ENCODE data around the gene DAAM2.

The DAAM2 gene

GRCh38 chr6:39859025-39859424, 66.8 kb downstream of the DAAM2 start:
- Mint-ChIP-seq H3K9me3 (no peaks in the 10 kb centered on the region), H3K4me1 (ENCODE audit: low read depth) (no peaks in the 10 kb centered on the region), H3K27ac (no peak overlapping the region), H3K36me3 (ENCODE audit: low read depth) (no peaks in the 10 kb centered on the region), H3K4me3 (no peak overlapping the region), H3K27me3 (peaks cover 18% of the 10 kb centered on the region)
- no peak for DNase-seq

- DNase-seq = no peak
- no peaks in the 10 kb centered on the region for H3K4me1 Mint-ChIP-seq (ENCODE audit: low read depth)
- no peaks in the 10 kb centered on the region for H3K9me3 Mint-ChIP-seq
- no peaks in the 10 kb centered on the region for H3K36me3 Mint-ChIP-seq (ENCODE audit: low read depth)
- peaks cover 24% of the 10 kb centered on the region for H3K27me3 Mint-ChIP-seq
- no peak overlapping the region for H3K27ac Mint-ChIP-seq
- no peak overlapping the region for H3K4me3 Mint-ChIP-seq
Observed at GRCh38 chr6:39861663-39862062, 69.5 kb downstream of the DAAM2 start.

- peak; percentile 61 for DNase-seq
- H3K9me3 Mint-ChIP-seq = no peaks in the 10 kb centered on the region
- peaks cover 10% of the 10 kb centered on the region for H3K27me3 Mint-ChIP-seq
- H3K4me1 Mint-ChIP-seq (ENCODE audit: low read depth) = no peaks in the 10 kb centered on the region
- H3K4me3 Mint-ChIP-seq = no peak overlapping the region
- no peaks in the 10 kb centered on the region for H3K36me3 Mint-ChIP-seq (ENCODE audit: low read depth)
- no peak overlapping the region for H3K27ac Mint-ChIP-seq
Observed at GRCh38 chr6:39865011-39865888, 73.1 kb downstream of the DAAM2 start.

- H3K9me3 Mint-ChIP-seq = no peaks in the 10 kb centered on the region
- H3K4me3 Mint-ChIP-seq = no peak overlapping the region
- H3K27ac Mint-ChIP-seq = no peak overlapping the region
- H3K4me1 Mint-ChIP-seq (ENCODE audit: low read depth) = no peaks in the 10 kb centered on the region
- peaks cover 10% of the 10 kb centered on the region for H3K27me3 Mint-ChIP-seq
- H3K36me3 Mint-ChIP-seq (ENCODE audit: low read depth) = no peaks in the 10 kb centered on the region
- no peak for DNase-seq
Observed at GRCh38 chr6:39867592-39867991, 75.4 kb downstream of the DAAM2 start.

GRCh38 chr6:39870950-39871349, 78.8 kb downstream of the DAAM2 start:
- H3K4me1 Mint-ChIP-seq (ENCODE audit: low read depth) = no peaks in the 10 kb centered on the region
- peaks cover 5% of the 10 kb centered on the region for H3K27me3 Mint-ChIP-seq
- no peak overlapping the region for H3K4me3 Mint-ChIP-seq
- H3K36me3 Mint-ChIP-seq (ENCODE audit: low read depth) = no peaks in the 10 kb centered on the region
- no peak overlapping the region for H3K27ac Mint-ChIP-seq
- no peak for DNase-seq
- H3K9me3 Mint-ChIP-seq = no peaks in the 10 kb centered on the region

GRCh38 chr6:39873439-39873838, 81.3 kb downstream of the DAAM2 start:
- Mint-ChIP-seq H3K36me3 (ENCODE audit: low read depth) (no peaks in the 10 kb centered on the region), H3K4me1 (ENCODE audit: low read depth) (no peaks in the 10 kb centered on the region), H3K27ac (no peak overlapping the region), H3K9me3 (no peaks in the 10 kb centered on the region), H3K27me3 (peaks cover 5% of the 10 kb centered on the region), H3K4me3 (no peak overlapping the region)
- DNase-seq = no peak

- H3K36me3 Mint-ChIP-seq (ENCODE audit: low read depth) = no peaks in the 10 kb centered on the region
- no peak overlapping the region for H3K27ac Mint-ChIP-seq
- no peaks in the 10 kb centered on the region for H3K4me1 Mint-ChIP-seq (ENCODE audit: low read depth)
- H3K4me3 Mint-ChIP-seq = no peak overlapping the region
- H3K27me3 Mint-ChIP-seq = peaks cover 5% of the 10 kb centered on the region
- no peak for DNase-seq
- no peaks in the 10 kb centered on the region for H3K9me3 Mint-ChIP-seq
Observed at GRCh38 chr6:39876111-39876510, 83.9 kb downstream of the DAAM2 start.

GRCh38 chr6:39876826-39877225, 84.7 kb downstream of the DAAM2 start:
- H3K9me3 Mint-ChIP-seq = no peaks in the 10 kb centered on the region
- no peak for DNase-seq
- no peak overlapping the region for H3K27ac Mint-ChIP-seq
- no peak overlapping the region for H3K4me3 Mint-ChIP-seq
- no peaks in the 10 kb centered on the region for H3K4me1 Mint-ChIP-seq (ENCODE audit: low read depth)
- H3K36me3 Mint-ChIP-seq (ENCODE audit: low read depth) = no peaks in the 10 kb centered on the region
- peaks cover 5% of the 10 kb centered on the region for H3K27me3 Mint-ChIP-seq

- Mint-ChIP-seq H3K4me1 (ENCODE audit: low read depth) (no peaks in the 10 kb centered on the region), H3K36me3 (ENCODE audit: low read depth) (no peaks in the 10 kb centered on the region), H3K4me3 (no peak overlapping the region), H3K27ac (no peak overlapping the region), H3K27me3 (peaks cover 5% of the 10 kb centered on the region), H3K9me3 (no peaks in the 10 kb centered on the region)
- DNase-seq = no peak
Observed at GRCh38 chr6:39879535-39879934, 87.4 kb downstream of the DAAM2 start.

- Mint-ChIP-seq H3K27ac (no peak overlapping the region), H3K4me1 (ENCODE audit: low read depth) (no peaks in the 10 kb centered on the region), H3K4me3 (no peak overlapping the region), H3K36me3 (ENCODE audit: low read depth) (no peaks in the 10 kb centered on the region), H3K27me3 (peaks cover 2% of the 10 kb centered on the region), H3K9me3 (no peaks in the 10 kb centered on the region)
- no peak for DNase-seq
Observed at GRCh38 chr6:39880594-39880993, 88.4 kb downstream of the DAAM2 start.

- H3K9me3 Mint-ChIP-seq = no peaks in the 10 kb centered on the region
- H3K27ac Mint-ChIP-seq = no peak overlapping the region
- H3K27me3 Mint-ChIP-seq = no peaks in the 10 kb centered on the region
- no peak overlapping the region for H3K4me3 Mint-ChIP-seq
- no peaks in the 10 kb centered on the region for H3K4me1 Mint-ChIP-seq (ENCODE audit: low read depth)
- H3K36me3 Mint-ChIP-seq (ENCODE audit: low read depth) = no peaks in the 10 kb centered on the region
- no peak for DNase-seq
Observed at GRCh38 chr6:39881851-39882530, 89.8 kb downstream of the DAAM2 start.

GRCh38 chr6:39882531-39882899, 90.3 kb downstream of the DAAM2 start:
- Mint-ChIP-seq H3K27me3 (no peaks in the 10 kb centered on the region), H3K27ac (no peak overlapping the region), H3K9me3 (no peaks in the 10 kb centered on the region), H3K36me3 (ENCODE audit: low read depth) (no peaks in the 10 kb centered on the region), H3K4me3 (no peak overlapping the region), H3K4me1 (ENCODE audit: low read depth) (no peaks in the 10 kb centered on the region)
- no peak for DNase-seq

GRCh38 chr6:39884696-39885095, 92.5 kb downstream of the DAAM2 start:
- Mint-ChIP-seq H3K27me3 (peaks cover 10% of the 10 kb centered on the region), H3K36me3 (ENCODE audit: low read depth) (no peaks in the 10 kb centered on the region), H3K27ac (no peak overlapping the region), H3K4me1 (ENCODE audit: low read depth) (no peaks in the 10 kb centered on the region), H3K4me3 (no peak overlapping the region), H3K9me3 (no peaks in the 10 kb centered on the region)
- DNase-seq = no peak

GRCh38 chr6:39885691-39886090, 93.5 kb downstream of the DAAM2 start:
- no peaks in the 10 kb centered on the region for H3K4me1 Mint-ChIP-seq (ENCODE audit: low read depth)
- no peak overlapping the region for H3K4me3 Mint-ChIP-seq
- no peak overlapping the region for H3K27ac Mint-ChIP-seq
- peaks cover 10% of the 10 kb centered on the region for H3K27me3 Mint-ChIP-seq
- no peaks in the 10 kb centered on the region for H3K36me3 Mint-ChIP-seq (ENCODE audit: low read depth)
- no peak for DNase-seq
- no peaks in the 10 kb centered on the region for H3K9me3 Mint-ChIP-seq

- no peak overlapping the region for H3K4me3 Mint-ChIP-seq
- no peak overlapping the region for H3K27ac Mint-ChIP-seq
- H3K4me1 Mint-ChIP-seq (ENCODE audit: low read depth) = no peaks in the 10 kb centered on the region
- H3K36me3 Mint-ChIP-seq (ENCODE audit: low read depth) = no peaks in the 10 kb centered on the region
- H3K9me3 Mint-ChIP-seq = no peaks in the 10 kb centered on the region
- DNase-seq = no peak
- peaks cover 13% of the 10 kb centered on the region for H3K27me3 Mint-ChIP-seq
Observed at GRCh38 chr6:39886871-39887270, 94.7 kb downstream of the DAAM2 start.
